Measurements from ENCODE around the gene SRP19.

Gene SRP19

DNA sequence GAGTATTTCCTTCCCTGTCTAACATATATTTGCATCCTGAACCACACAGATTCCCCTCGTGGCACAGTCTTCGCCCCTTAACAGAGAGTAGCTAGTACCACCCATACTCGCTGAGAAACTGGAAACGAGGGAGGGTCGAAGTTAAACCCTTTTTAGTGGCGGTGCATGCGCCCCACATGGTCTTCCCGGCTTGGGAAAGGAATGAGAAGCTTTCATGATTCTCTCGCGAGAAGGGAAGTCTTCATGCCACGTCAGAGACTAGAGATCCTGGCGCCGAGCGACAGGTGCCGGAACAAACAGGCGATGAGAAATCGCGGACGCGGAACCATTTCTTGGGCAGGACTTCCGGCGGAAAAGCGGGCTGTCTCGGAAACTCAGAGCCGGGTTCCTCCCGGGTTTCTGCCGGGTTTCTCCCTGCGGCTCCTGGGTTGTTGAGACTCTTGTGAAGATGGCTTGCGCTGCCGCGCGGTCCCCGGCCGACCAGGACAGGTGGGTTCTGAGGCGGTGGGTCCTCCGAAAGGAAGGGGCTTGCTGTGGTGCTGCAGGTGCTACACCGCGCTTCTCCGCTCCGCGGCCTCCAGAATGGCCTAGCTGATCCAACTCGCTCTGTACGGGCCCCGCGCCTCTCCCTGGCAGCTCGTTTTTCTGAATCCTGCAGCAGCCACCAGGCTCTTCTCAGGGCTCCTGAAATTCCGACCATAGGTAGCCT, at the start of gene SRP19:
Gene SRP19 (plus strand): TSS at position 359 of the 709 bp plus-strand sequence. CDS start 90 bp downstream, at position 449.
- peak; percentile 44 to 97 (median 91) for DNase-seq

- DNase-seq: no peak
Measured at GRCh38 chr5:112812549-112812948, 48.5 kb upstream of the SRP19 start.

GRCh38 chr5:112820246-112820645, 40.8 kb upstream of the SRP19 start:
- DNase-seq: no peak

- DNase-seq: no peak
Measured at GRCh38 chr5:112822456-112822855, 38.6 kb upstream of the SRP19 start.

GRCh38 chr5:112823181-112823580, 37.9 kb upstream of the SRP19 start:
- DNase-seq: no peak

- DNase-seq: no peak
Measured at GRCh38 chr5:112823656-112824055, 37.4 kb upstream of the SRP19 start.

DNA sequence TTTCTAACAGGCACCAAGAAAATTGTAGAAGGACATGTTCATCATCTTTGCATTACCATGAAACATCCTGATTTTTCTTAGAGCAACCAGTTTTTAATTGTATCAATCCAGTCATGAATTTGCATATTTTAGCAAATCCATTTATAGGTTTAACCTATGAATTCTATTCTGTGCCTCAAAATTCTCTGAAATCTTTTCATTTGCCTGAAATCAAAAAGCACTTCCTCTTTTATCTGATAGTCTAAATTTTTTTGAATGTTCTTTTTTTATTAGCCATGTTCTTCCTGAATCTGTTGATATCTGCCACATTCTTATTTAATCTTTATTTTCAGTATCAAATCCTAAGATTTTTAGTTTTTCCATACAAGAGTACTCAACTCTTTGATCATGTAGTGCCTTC, 36.9 kb upstream of the SRP19 start:
- DNase-seq: no peak

- no peak for DNase-seq
Measured at GRCh38 chr5:112830378-112830777, 30.7 kb upstream of the SRP19 start.

- DNase-seq: no peak
Measured at GRCh38 chr5:112833971-112834370, 27.1 kb upstream of the SRP19 start.

GRCh38 chr5:112844489-112844888, 16.6 kb upstream of the SRP19 start:
- no peak for DNase-seq

DNA sequence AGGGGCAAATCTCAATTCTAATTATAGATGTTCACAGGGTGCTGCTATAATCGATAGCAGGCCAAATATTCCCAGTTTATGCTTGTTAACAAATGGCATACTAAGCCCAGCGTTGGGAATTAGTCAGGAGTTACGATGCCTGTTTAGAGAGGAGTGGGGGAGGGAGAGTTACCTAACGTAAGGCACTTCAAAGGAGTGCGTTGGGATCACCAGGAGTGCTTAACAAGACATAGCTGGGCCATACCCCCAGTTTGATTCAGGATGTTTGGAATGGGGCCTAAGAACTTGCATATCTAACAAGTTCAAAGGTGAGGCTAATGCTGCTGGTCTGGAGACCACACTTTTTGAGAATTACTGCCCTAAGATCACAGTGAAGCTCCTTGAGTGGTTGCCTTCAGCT, 14.5 kb upstream of the SRP19 start:
- no peak for DNase-seq

- no peak for DNase-seq
Measured at GRCh38 chr5:112847306-112847705, 13.8 kb upstream of the SRP19 start.

- DNase-seq: peak in 3 of 56 donors; percentile 6 to 7 (median 6)
Measured at GRCh38 chr5:112848116-112848811, 12.8 kb upstream of the SRP19 start.

GRCh38 chr5:112849912-112850311, 11.2 kb upstream of the SRP19 start:
- no peak for DNase-seq

GRCh38 chr5:112854651-112855050, 6.4 kb upstream of the SRP19 start:
- no peak for DNase-seq

DNA sequence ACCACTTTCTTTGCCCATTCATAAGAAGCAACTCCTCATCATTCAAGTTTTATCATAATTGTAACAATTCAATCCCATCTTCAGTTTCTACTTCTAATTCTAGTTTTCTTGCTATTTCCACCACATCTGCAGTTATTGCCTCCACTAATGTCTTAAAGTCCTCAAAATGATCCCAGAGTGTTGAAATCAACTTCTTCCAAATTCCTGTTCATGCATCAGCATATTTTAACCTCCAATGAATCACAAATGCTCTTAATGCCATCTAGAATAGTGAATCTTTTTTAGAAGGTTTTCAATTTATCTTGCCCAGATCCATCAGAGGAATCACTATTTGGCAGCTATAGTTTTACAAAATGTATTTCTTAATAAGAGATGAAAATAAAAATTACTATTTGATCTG, 3.2 kb upstream of the SRP19 start:
- no peak for DNase-seq

GRCh38 chr5:112860571-112860928, 537 bp upstream of the SRP19 start:
- DNase-seq: peak in 1 of 56 donors; percentile 21

GRCh38 chr5:112861638-112861985, 525 bp downstream of the SRP19 start:
- DNase-seq: no peak

DNA sequence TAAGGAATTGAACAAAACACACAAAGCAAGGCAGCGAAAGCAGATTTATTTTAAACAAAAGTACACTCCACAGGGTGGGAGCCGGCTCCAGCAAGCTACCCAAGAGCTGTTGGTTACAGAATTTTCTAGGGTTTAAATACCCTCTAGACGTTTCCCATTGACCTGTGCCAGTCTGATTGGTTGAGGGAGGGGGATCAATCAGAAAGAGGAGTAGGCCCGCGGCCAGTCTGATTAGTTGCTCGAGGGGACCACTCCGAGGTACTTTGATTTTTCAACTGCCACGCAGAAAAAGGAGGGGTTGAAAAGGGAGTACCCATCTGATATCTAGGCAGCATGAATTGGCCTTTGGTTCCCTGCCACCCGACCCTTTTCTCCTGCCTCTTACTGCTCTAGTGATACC, 998 bp downstream of the SRP19 start:
- no peak for DNase-seq

- peak in 6 of 56 donors; percentile 2 to 26 (median 4) for DNase-seq
Measured at GRCh38 chr5:112863549-112863948, 2.5 kb downstream of the SRP19 start.

GRCh38 chr5:112865128-112865527, 4.0 kb downstream of the SRP19 start:
- DNase-seq: no peak

GRCh38 chr5:112866739-112867138, 5.7 kb downstream of the SRP19 start:
- DNase-seq: no peak

DNA sequence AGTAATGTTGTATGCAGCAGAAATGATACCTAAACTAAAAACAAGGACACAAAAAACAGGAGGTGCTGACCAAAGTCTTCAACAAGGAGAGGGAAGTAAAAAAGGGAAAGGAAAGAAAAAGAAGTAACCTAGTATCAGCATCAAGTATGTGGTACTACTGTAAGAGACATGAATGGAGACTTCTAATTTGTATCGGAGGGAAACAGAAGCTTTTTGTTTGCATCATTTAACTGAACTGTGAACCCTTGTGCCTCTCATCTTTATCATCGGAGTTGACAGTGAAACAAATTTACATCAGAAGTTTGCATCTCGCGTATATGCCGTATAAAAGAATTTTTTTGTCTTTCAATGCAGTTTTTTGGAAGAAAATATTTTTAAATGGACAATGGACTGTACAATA, 6.3 kb downstream of the SRP19 start:
- no peak for DNase-seq
